A549 (cell line): Measurements from ENCODE around the gene LRRC4. TPM values are rescaled to one million over a fixed set of nuclear protein-coding genes. Genes with fewer than 3 reads are reported as not detected.

ENCODE experiments used
- ATAC-seq, 2 experiments: fragments of 200-7000 bp in 1 of 2; fragments of >200 bp in 1 of 2; cut with Nextera tagmentation in 1 of 2; cut with Tn5 transposase in 1 of 2; 3 replicates each; pipeline versions ENCODE4 v1.8.0 to v1.9.1; 2018 to 2020; ENCODE audit warnings: mild to moderate bottlenecking in 1 of 2, moderate library complexity in 1 of 2
- CTCF ChIA-PET: fragments of 300-600 bp; sonication (Branson Sonifier 250); formaldehyde crosslinking; extraction: SDS; loops from one replicate; lab custom pipeline; 2021; ENCODE audit warnings: antibody characterized with exemption, inconsistent platforms; lab: Yijun Ruan, JAX
- POLR2A ChIA-PET: fragments of 350-600 bp; formaldehyde crosslinking; extraction: SDS; loops from one replicate; lab custom pipeline; 2021; ENCODE audit warnings: antibody characterized with exemption, inconsistent platforms; lab: Yijun Ruan, JAX
- DNase-seq, 2 experiments: peaks; one replicate each; pipeline versions ENCODE4 v3.0.0 to v3.0.0-alpha.2; 2011 to 2016; ENCODE audit warnings: low read depth in 1 of 2, low spot score in 1 of 2
- FAIRE-seq: peaks from 2 replicates; lab custom pipeline; 2011; peaks lifted over from hg19 to GRCh38; lab: Jason Lieb, UNC
- H3K27ac ChIP-seq, 2 experiments: fragments of >200 bp; sonication (Bioruptor Twin); formaldehyde crosslinking; 3 replicates each; pipeline ENCODE4 v1.5.1; 2016 to 2017
- H3K4me1 ChIP-seq: fragments of >200 bp; sonication (Bioruptor Twin); formaldehyde crosslinking; 3 replicates; pipeline ENCODE4 v1.6.1; 2016
- H3K4me2 ChIP-seq: fragments of >200 bp; sonication (Bioruptor Twin); formaldehyde crosslinking; 3 replicates; pipeline ENCODE4 v1.6.1; 2016
- H3K4me3 ChIP-seq: fragments of >200 bp; sonication (Bioruptor Twin); formaldehyde crosslinking; 3 replicates; pipeline ENCODE4 v1.5.1; 2016
- H3K9me3 ChIP-seq: fragments of >200 bp; sonication (Bioruptor Twin); formaldehyde crosslinking; 3 replicates; pipeline ENCODE4 v1.6.1; 2016
- CBX2 ChIP-seq: fragments of 200-600 bp; sonication (generic); IDR thresholded peaks from 2 replicates; pipeline ENCODE4 v1.6.1; 2016; ENCODE audit warnings: low read depth, mild to moderate bottlenecking, borderline replicate concordance
- CBX8 ChIP-seq: fragments of 200-600 bp; sonication (generic); IDR thresholded peaks from 2 replicates; pipeline ENCODE4 v1.6.1; 2016
- CHD2 ChIP-seq: fragments of 150-350 bp; IDR thresholded peaks from 2 replicates; pipeline ENCODE4 v1.6.1; 2014; ENCODE audit warnings: low read length; ENCODE audit not compliant: partially characterized antibody
- CHD4 ChIP-seq: fragments of 200-600 bp; sonication (generic); IDR thresholded peaks from 2 replicates; pipeline ENCODE4 v1.6.1; 2016; ENCODE audit warnings: antibody characterized with exemption, mild to moderate bottlenecking, borderline replicate concordance
- FOSB ChIP-seq: fragments of 250-450 bp; sonication (Bioruptor Pico); IDR thresholded peaks from 2 replicates; pipeline ENCODE4 v1.5.0; 2020; ENCODE audit warnings: mild to moderate bottlenecking, moderate library complexity
- HDAC2 ChIP-seq: fragments of 200-600 bp; sonication (generic); IDR thresholded peaks from 2 replicates; pipeline ENCODE4 v1.6.1; 2016
- HOXA7 ChIP-seq: fragments of 250-450 bp; sonication (Bioruptor Pico); IDR thresholded peaks from 2 replicates; pipeline ENCODE4 v1.5.0; 2020; ENCODE audit warnings: mild to moderate bottlenecking, moderate library complexity
- HOXB5 ChIP-seq: fragments of 250-450 bp; sonication (Bioruptor Pico); IDR thresholded peaks from 2 replicates; pipeline ENCODE4 v1.5.0; 2020; ENCODE audit warnings: mild to moderate bottlenecking, moderate library complexity
- KDM1A ChIP-seq: fragments of 200-600 bp; sonication (generic); IDR thresholded peaks from 2 replicates; pipeline ENCODE4 v1.6.1; 2016; ENCODE audit warnings: low read depth, mild to moderate bottlenecking
- MAFK ChIP-seq: fragments of 450-650 bp; IDR thresholded peaks from 2 replicates; pipeline ENCODE4 v1.6.1; 2014; ENCODE audit not compliant: partially characterized antibody
- NPAS2 ChIP-seq: fragments of 250-450 bp; sonication (Bioruptor Pico); IDR thresholded peaks from 2 replicates; pipeline ENCODE4 v1.8.0; 2022; ENCODE audit warnings: mild to moderate bottlenecking, moderate library complexity, borderline replicate concordance
- NR3C1 ChIP-seq: fragments of >200 bp; sonication (Bioruptor Twin); formaldehyde crosslinking; IDR thresholded peaks from 3 replicates; pipeline ENCODE4 v1.6.1; 2017
- POLR2A ChIP-seq: IDR thresholded peaks from 2 replicates; pipeline ENCODE4 v1.6.1; 2012; ENCODE audit warnings: mild to moderate bottlenecking, low read length
- RAD21 ChIP-seq, 2 experiments: fragments of >200 bp in 1 of 2; sonication (Bioruptor Twin) in 1 of 2; formaldehyde crosslinking in 1 of 2; IDR thresholded peaks in 1 of 2; conservative IDR thresholded peaks in 1 of 2; 2 replicates in 1 of 2; 3 replicates in 1 of 2; pipeline ENCODE4 v1.6.1; 2012 to 2018; ENCODE audit warnings: inconsistent platforms in 1 of 2
- RCOR1 ChIP-seq: fragments of 150-350 bp; IDR thresholded peaks from 2 replicates; pipeline ENCODE4 v1.6.1; 2014; ENCODE audit warnings: antibody characterized with exemption, low read length, low read depth
- SREBF2 ChIP-seq: fragments of 450-650 bp; IDR thresholded peaks from 2 replicates; pipeline ENCODE4 v1.6.1; 2014; ENCODE audit warnings: mild to moderate bottlenecking, moderate library complexity
- TFCP2L1 ChIP-seq: fragments of 250-450 bp; sonication (Bioruptor Pico); IDR thresholded peaks from 2 replicates; pipeline ENCODE4 v1.5.0; 2021; ENCODE audit warnings: mild to moderate bottlenecking
- ZSCAN20 ChIP-seq: fragments of 250-450 bp; sonication (Bioruptor Pico); IDR thresholded peaks from 2 replicates; pipeline ENCODE4 v1.8.0; 2022; ENCODE audit warnings: mild to moderate bottlenecking, moderate library complexity
- whole genome bisulfite sequencing: methylation state at CpG from one replicate; pipeline ENCODE4 v1.1.6; 2017; ENCODE audit errors: missing lambda C conversion rate; 5-methylcytosine and 5-hydroxymethylcytosine counted together
- polyA plus RNA-seq, 4 experiments: library from polyadenylated mRNA; depleted of rRNA in 3 of 4; stranded (reverse); fragments of >200 nt; fragmentation: RNase III in 1 of 4; extraction: RNeasy Plus Mini Kit Qiagen cat#74134 plus additional on column Dnase treatment in 1 of 4; gene quantifications; 2 replicates in 3 of 4; 3 replicates in 1 of 4; pipeline ENCODE4 v1.2.3, GENCODE V29; 2011 to 2017
- TF ChIP-seq, protein P1 (sequence below): fragments of 250-450 bp; sonication (Bioruptor Pico); IDR thresholded peaks from 2 replicates; pipeline ENCODE4 v1.5.0; 2020; ENCODE audit warnings: low read depth, mild to moderate bottlenecking, moderate library complexity
- TF ChIP-seq, protein P2 (sequence below): fragments of >200 bp; sonication (Bioruptor Twin); formaldehyde crosslinking; IDR thresholded peaks from 3 replicates; pipeline ENCODE4 v1.6.1; 2016
- TF ChIP-seq, protein P3 (sequence below): fragments of >200 bp; sonication (Bioruptor Twin); formaldehyde crosslinking; IDR thresholded peaks from 2 replicates; pipeline ENCODE4 v1.6.1; 2016
- TF ChIP-seq, protein P4 (sequence below): fragments of 200-600 bp; sonication (generic); IDR thresholded peaks from 2 replicates; pipeline ENCODE4 v1.6.1; 2016; ENCODE audit warnings: antibody characterized with exemption, mild to moderate bottlenecking, moderate library complexity
- TF ChIP-seq, protein P5 (sequence below): fragments of >200 bp; sonication (Bioruptor Twin); formaldehyde crosslinking; IDR thresholded peaks from 3 replicates; pipeline ENCODE4 v1.5.1; 2016
- TF ChIP-seq, protein P6 (sequence below): IDR thresholded peaks from 2 replicates; pipeline ENCODE4 v1.6.1; 2012; ENCODE audit warnings: low read depth, borderline replicate concordance
- TF ChIP-seq, protein P7 (sequence below): IDR thresholded peaks from 2 replicates; pipeline ENCODE4 v1.6.1; 2012

LRRC4 gene
- polyA plus RNA-seq, 2 of the 4 experiments (the other 2 are of a cell fraction) = not detected

DNA sequence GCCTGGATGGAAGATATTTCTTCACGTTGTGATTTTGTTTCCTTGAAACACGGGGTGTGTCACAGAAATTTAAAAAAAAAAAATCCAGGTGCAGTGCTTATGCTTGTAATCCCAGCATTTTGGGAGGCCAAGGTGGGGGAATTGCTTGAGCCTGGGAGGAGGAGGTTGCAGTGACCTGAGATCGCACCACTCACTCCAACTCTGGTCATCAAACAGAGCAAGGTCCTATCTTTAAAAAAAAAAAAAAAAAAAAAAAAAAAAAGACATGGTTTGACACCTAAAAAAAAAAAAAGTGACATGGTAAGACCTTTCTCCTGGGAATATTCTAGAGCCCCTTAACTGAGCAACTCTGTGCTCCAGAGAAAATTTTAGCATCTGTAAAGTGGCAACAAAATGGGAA, 9.0 kb upstream of the LRRC4 start:
- FAIRE-seq (no peak), DNase-seq (no peak), ATAC-seq (no peak)
- Histone ChIP-seq H3K27ac (no peak overlapping the region), H3K4me2 (no peak overlapping the region), H3K9me3 (no peaks in the 10 kb centered on the region), H3K4me3 (no peak overlapping the region), H3K4me1 (peaks cover 6% of the 10 kb centered on the region; the same call in 1 of the 3 replicates)
- ChIA-PET POLR2A (no interaction called here), CTCF (interaction anchor here (0.8 to 1.6 kb wide), 4 partner anchors 9 to 170 kb away, joined by 3 to 4 read pairs (median 3); no protein-coding TSS in a partner anchor)
- WGBS = 94% methylated on average over 3 of the region's 3 CpGs
- TF ChIP-seq HOXA7 (CRISPR knock-in tag) (no peak), NPAS2 (CRISPR knock-in tag) (no peak), HOXB5 (no peak), NR3C1 (no peak), CHD4 (no peak), CHD2 (no peak), SREBF2 (no peak), POLR2A (no peak), RAD21 (conservative IDR thresholded peaks at IDR 0.05 in 1 of 2, IDR thresholded peaks at IDR 0.05 in 1 of 2) (no peak), MAFK (no peak), CBX8 (no peak)
- TF ChIP-seq, protein P1, sequence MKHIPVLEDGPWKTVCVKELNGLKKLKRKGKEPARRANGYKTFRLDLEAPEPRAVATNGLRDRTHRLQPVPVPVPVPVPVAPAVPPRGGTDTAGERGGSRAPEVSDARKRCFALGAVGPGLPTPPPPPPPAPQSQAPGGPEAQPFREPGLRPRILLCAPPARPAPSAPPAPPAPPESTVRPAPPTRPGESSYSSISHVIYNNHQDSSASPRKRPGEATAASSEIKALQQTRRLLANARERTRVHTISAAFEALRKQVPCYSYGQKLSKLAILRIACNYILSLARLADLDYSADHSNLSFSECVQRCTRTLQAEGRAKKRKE (CRISPR knock-in tag) = no peak
- TF ChIP-seq, protein P2, sequence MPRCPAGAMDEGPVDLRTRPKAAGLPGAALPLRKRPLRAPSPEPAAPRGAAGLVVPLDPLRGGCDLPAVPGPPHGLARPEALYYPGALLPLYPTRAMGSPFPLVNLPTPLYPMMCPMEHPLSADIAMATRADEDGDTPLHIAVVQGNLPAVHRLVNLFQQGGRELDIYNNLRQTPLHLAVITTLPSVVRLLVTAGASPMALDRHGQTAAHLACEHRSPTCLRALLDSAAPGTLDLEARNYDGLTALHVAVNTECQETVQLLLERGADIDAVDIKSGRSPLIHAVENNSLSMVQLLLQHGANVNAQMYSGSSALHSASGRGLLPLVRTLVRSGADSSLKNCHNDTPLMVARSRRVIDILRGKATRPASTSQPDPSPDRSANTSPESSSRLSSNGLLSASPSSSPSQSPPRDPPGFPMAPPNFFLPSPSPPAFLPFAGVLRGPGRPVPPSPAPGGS = no peak

DNA sequence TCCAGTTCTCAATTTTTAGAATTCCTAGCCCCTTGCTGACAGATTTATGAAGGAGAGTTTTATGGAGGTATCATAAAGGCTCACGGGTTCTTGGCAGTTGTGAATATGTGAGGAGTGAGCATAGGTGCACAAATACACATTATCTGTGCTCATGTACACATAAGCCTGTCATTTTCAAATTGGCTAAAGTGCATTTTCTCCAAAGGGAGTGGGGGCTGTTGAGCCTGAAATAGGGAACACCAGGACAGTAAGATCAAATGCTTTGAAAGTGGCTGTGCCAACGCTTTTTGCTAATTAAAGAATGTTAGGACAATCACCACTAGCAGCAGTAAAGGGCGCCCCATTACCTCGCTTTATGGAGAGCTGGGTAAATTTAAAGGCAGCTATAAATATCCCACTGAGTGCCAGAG, 8.3 kb upstream of the LRRC4 start:
- H3K4me2 ChIP-seq = no peak overlapping the region
- TF ChIP-seq, protein P3, sequence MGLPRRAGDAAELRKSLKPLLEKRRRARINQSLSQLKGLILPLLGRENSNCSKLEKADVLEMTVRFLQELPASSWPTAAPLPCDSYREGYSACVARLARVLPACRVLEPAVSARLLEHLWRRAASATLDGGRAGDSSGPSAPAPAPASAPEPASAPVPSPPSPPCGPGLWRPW = no peak
- TF ChIP-seq HDAC2 (no peak), CBX2 (no peak), ZSCAN20 (no peak), KDM1A (no peak), FOSB (CRISPR knock-in tag) (no peak), RCOR1 (no peak), CHD2 (no peak), TFCP2L1 (CRISPR knock-in tag) (no peak)
- TF ChIP-seq, protein P4, sequence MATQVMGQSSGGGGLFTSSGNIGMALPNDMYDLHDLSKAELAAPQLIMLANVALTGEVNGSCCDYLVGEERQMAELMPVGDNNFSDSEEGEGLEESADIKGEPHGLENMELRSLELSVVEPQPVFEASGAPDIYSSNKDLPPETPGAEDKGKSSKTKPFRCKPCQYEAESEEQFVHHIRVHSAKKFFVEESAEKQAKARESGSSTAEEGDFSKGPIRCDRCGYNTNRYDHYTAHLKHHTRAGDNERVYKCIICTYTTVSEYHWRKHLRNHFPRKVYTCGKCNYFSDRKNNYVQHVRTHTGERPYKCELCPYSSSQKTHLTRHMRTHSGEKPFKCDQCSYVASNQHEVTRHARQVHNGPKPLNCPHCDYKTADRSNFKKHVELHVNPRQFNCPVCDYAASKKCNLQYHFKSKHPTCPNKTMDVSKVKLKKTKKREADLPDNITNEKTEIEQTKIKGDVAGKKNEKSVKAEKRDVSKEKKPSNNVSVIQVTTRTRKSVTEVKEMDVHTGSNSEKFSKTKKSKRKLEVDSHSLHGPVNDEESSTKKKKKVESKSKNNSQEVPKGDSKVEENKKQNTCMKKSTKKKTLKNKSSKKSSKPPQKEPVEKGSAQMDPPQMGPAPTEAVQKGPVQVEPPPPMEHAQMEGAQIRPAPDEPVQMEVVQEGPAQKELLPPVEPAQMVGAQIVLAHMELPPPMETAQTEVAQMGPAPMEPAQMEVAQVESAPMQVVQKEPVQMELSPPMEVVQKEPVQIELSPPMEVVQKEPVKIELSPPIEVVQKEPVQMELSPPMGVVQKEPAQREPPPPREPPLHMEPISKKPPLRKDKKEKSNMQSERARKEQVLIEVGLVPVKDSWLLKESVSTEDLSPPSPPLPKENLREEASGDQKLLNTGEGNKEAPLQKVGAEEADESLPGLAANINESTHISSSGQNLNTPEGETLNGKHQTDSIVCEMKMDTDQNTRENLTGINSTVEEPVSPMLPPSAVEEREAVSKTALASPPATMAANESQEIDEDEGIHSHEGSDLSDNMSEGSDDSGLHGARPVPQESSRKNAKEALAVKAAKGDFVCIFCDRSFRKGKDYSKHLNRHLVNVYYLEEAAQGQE = no peak
- TF ChIP-seq, protein P5, sequence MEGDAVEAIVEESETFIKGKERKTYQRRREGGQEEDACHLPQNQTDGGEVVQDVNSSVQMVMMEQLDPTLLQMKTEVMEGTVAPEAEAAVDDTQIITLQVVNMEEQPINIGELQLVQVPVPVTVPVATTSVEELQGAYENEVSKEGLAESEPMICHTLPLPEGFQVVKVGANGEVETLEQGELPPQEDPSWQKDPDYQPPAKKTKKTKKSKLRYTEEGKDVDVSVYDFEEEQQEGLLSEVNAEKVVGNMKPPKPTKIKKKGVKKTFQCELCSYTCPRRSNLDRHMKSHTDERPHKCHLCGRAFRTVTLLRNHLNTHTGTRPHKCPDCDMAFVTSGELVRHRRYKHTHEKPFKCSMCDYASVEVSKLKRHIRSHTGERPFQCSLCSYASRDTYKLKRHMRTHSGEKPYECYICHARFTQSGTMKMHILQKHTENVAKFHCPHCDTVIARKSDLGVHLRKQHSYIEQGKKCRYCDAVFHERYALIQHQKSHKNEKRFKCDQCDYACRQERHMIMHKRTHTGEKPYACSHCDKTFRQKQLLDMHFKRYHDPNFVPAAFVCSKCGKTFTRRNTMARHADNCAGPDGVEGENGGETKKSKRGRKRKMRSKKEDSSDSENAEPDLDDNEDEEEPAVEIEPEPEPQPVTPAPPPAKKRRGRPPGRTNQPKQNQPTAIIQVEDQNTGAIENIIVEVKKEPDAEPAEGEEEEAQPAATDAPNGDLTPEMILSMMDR = no peak
- TF ChIP-seq, protein P6, sequence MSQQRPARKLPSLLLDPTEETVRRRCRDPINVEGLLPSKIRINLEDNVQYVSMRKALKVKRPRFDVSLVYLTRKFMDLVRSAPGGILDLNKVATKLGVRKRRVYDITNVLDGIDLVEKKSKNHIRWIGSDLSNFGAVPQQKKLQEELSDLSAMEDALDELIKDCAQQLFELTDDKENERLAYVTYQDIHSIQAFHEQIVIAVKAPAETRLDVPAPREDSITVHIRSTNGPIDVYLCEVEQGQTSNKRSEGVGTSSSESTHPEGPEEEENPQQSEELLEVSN = no peak
- TF ChIP-seq, protein P7, sequence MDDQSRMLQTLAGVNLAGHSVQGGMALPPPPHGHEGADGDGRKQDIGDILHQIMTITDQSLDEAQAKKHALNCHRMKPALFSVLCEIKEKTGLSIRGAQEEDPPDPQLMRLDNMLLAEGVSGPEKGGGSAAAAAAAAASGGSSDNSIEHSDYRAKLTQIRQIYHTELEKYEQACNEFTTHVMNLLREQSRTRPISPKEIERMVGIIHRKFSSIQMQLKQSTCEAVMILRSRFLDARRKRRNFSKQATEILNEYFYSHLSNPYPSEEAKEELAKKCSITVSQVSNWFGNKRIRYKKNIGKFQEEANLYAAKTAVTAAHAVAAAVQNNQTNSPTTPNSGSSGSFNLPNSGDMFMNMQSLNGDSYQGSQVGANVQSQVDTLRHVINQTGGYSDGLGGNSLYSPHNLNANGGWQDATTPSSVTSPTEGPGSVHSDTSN = no peak
- TF ChIP-seq, all 56 proteins: peak for 0
- Histone ChIP-seq H3K4me3 (no peak overlapping the region), H3K27ac (no peak overlapping the region), H3K4me1 (peaks cover 6% of the 10 kb centered on the region; the same call in 1 of the 3 replicates), H3K9me3 (no peaks in the 10 kb centered on the region)
- FAIRE-seq (no peak), DNase-seq (no peak), ATAC-seq (no peak)
- CTCF ChIA-PET = interaction anchor here (0.8 to 1.1 kb wide), 3 partner anchors 11 to 170 kb away, joined by 3 read pairs; no protein-coding TSS in a partner anchor
- WGBS = 98% methylated on average over 4 of the region's 4 CpGs
- POLR2A ChIA-PET = no interaction called here
